Neural cell (in vitro differentiated cells): ENCODE data around the gene GIMAP8.

Source experiments
- EP300 ChIP-seq: fragments of 450-650 bp; conservative IDR thresholded peaks from 2 replicates; pipeline ENCODE4 v1.6.1; 2014; ENCODE audit warnings: antibody characterized with exemption, mild to moderate bottlenecking, moderate library complexity; ENCODE audit not compliant: poor library complexity, severe bottlenecking
- TAF1 ChIP-seq: IDR thresholded peaks from 2 replicates; pipeline ENCODE4 v1.6.1; 2012; ENCODE audit warnings: low read depth
- TF ChIP-seq, protein P1 (sequence below): fragments of 450-650 bp; IDR thresholded peaks from 2 replicates; pipeline ENCODE4 v1.5.1; 2014; ENCODE audit warnings: antibody characterized with exemption, mild to moderate bottlenecking, moderate library complexity; ENCODE audit not compliant: poor library complexity, severe bottlenecking
- TF ChIP-seq, protein P2 (sequence below): IDR thresholded peaks from 2 replicates; pipeline ENCODE4 v1.6.1; 2012; ENCODE audit warnings: borderline replicate concordance

DNA sequence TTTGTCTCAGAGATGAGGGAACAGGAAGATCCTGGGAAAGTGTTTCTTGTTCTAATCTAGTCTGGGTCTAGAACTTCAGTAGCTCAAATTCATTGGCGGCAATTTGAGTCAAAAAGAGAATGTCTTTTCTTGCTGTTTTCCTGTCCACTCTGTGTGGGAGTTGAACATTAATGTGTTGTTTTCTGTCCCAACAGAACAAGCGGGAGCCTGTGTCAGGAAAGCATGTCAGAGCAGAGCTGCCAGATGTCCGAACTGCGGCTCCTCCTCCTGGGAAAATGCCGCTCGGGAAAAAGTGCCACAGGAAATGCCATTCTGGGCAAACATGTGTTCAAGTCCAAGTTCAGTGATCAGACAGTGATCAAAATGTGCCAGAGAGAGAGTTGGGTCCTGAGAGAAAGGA, 16.0 kb downstream of the GIMAP8 start:
- TF ChIP-seq, protein P1, sequence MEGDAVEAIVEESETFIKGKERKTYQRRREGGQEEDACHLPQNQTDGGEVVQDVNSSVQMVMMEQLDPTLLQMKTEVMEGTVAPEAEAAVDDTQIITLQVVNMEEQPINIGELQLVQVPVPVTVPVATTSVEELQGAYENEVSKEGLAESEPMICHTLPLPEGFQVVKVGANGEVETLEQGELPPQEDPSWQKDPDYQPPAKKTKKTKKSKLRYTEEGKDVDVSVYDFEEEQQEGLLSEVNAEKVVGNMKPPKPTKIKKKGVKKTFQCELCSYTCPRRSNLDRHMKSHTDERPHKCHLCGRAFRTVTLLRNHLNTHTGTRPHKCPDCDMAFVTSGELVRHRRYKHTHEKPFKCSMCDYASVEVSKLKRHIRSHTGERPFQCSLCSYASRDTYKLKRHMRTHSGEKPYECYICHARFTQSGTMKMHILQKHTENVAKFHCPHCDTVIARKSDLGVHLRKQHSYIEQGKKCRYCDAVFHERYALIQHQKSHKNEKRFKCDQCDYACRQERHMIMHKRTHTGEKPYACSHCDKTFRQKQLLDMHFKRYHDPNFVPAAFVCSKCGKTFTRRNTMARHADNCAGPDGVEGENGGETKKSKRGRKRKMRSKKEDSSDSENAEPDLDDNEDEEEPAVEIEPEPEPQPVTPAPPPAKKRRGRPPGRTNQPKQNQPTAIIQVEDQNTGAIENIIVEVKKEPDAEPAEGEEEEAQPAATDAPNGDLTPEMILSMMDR = no peak
- TF ChIP-seq EP300 (no peak), TAF1 (no peak)
- TF ChIP-seq, protein P2, sequence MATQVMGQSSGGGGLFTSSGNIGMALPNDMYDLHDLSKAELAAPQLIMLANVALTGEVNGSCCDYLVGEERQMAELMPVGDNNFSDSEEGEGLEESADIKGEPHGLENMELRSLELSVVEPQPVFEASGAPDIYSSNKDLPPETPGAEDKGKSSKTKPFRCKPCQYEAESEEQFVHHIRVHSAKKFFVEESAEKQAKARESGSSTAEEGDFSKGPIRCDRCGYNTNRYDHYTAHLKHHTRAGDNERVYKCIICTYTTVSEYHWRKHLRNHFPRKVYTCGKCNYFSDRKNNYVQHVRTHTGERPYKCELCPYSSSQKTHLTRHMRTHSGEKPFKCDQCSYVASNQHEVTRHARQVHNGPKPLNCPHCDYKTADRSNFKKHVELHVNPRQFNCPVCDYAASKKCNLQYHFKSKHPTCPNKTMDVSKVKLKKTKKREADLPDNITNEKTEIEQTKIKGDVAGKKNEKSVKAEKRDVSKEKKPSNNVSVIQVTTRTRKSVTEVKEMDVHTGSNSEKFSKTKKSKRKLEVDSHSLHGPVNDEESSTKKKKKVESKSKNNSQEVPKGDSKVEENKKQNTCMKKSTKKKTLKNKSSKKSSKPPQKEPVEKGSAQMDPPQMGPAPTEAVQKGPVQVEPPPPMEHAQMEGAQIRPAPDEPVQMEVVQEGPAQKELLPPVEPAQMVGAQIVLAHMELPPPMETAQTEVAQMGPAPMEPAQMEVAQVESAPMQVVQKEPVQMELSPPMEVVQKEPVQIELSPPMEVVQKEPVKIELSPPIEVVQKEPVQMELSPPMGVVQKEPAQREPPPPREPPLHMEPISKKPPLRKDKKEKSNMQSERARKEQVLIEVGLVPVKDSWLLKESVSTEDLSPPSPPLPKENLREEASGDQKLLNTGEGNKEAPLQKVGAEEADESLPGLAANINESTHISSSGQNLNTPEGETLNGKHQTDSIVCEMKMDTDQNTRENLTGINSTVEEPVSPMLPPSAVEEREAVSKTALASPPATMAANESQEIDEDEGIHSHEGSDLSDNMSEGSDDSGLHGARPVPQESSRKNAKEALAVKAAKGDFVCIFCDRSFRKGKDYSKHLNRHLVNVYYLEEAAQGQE = no peak
